ENCODE measurements around the gene ALKBH1. TPM values are rescaled to one million over a fixed set of nuclear protein-coding genes. Genes with fewer than 3 reads are reported as not detected.
A peak's percentile ranks its signal among the peaks of the same experiment; 100 is the strongest.
"Not testable (repeated sequence)": the region's sequence is repeated elsewhere in the genome, so short reads cannot be mapped to it uniquely, and the experiment has no call there.

Gene ALKBH1
- total RNA-seq, 1 donor from 2014 or later = 12.2 TPM

GRCh38 chr14:77673193-77673592 lies 34.6 kb downstream of the ALKBH1 start:
- no peak for DNase-seq

- DNase-seq = no peak
These were observed 40.5 kb downstream of the ALKBH1 start for GRCh38 chr14:77667331-77667730.

GRCh38 chr14:77663293-77663692 lies 44.5 kb downstream of the ALKBH1 start:
- DNase-seq = no peak

GRCh38 chr14:77661562-77661961 lies 46.3 kb downstream of the ALKBH1 start:
- not testable (repeated sequence) for DNase-seq

- DNase-seq = peak; percentile 63
These were observed 47.1 kb downstream of the ALKBH1 start for GRCh38 chr14:77660754-77661153.

GRCh38 chr14:77659831-77660230 lies 48.0 kb downstream of the ALKBH1 start:
- DNase-seq = no peak

GRCh38 chr14:77657280-77657679 lies 50.5 kb downstream of the ALKBH1 start:
- no peak for DNase-seq

- DNase-seq = no peak
These were observed 53.8 kb downstream of the ALKBH1 start for GRCh38 chr14:77654001-77654441.

- DNase-seq = no peak
These were observed 58.5 kb downstream of the ALKBH1 start for GRCh38 chr14:77649326-77649725.

- DNase-seq = no peak
These were observed 59.2 kb downstream of the ALKBH1 start for GRCh38 chr14:77648520-77649200.

GRCh38 chr14:77647853-77648252 lies 60.0 kb downstream of the ALKBH1 start:
- no peak for DNase-seq

GRCh38 chr14:77646907-77647306 lies 60.9 kb downstream of the ALKBH1 start:
- DNase-seq = no peak

- no peak for DNase-seq
These were observed 62.1 kb downstream of the ALKBH1 start for GRCh38 chr14:77645520-77646230.

GRCh38 chr14:77642407-77642806 lies 65.4 kb downstream of the ALKBH1 start:
- no peak for DNase-seq

- peak; percentile 52 for DNase-seq
These were observed 66.1 kb downstream of the ALKBH1 start for GRCh38 chr14:77641534-77642341.

GRCh38 chr14:77640756-77641533 lies 66.9 kb downstream of the ALKBH1 start:
- DNase-seq = no peak

- DNase-seq = no peak
These were observed 69.1 kb downstream of the ALKBH1 start for GRCh38 chr14:77638771-77639171.

GRCh38 chr14:77635869-77636268 lies 72.0 kb downstream of the ALKBH1 start:
- DNase-seq = not testable (repeated sequence)

- not testable (repeated sequence) for DNase-seq
These were observed 72.4 kb downstream of the ALKBH1 start for GRCh38 chr14:77635466-77635865.

- DNase-seq = no peak
These were observed 77.7 kb downstream of the ALKBH1 start for GRCh38 chr14:77630111-77630510.

- no peak for DNase-seq
These were observed 82.5 kb downstream of the ALKBH1 start for GRCh38 chr14:77625360-77625759.

GRCh38 chr14:77623201-77623600 lies 84.6 kb downstream of the ALKBH1 start:
- no peak for DNase-seq

Measured in occipital lobe (tissue), 2 donors.